Myocyte (in vitro differentiated cells): ENCODE measurements around the gene CKAP4. TPM values are rescaled to one million over a fixed set of nuclear protein-coding genes. Genes with fewer than 3 reads are reported as not detected.

Source experiments
- DNase-seq: peaks from one replicate; pipeline ENCODE4 v3.0.0-alpha.2; 2012; ENCODE audit warnings: low read depth
- total RNA-seq: library from RNA; depleted of rRNA; stranded (reverse); fragments of >200 nt; gene quantifications from 2 replicates; pipeline ENCODE4 v1.2.3, GENCODE V29; 2014

The CKAP4 gene
- total RNA-seq, 1 donor from 2014 or later = 86.8 TPM

GRCh38 chr12:106243620-106244019 lies 4.2 kb downstream of the CKAP4 start:
- no peak for DNase-seq

- DNase-seq = no peak
These were observed 7.0 kb downstream of the CKAP4 start for GRCh38 chr12:106240821-106241220.

- DNase-seq = no peak
These were observed 7.9 kb downstream of the CKAP4 start for GRCh38 chr12:106239951-106240335.

GRCh38 chr12:106239241-106239950 lies 8.4 kb downstream of the CKAP4 start:
- no peak for DNase-seq

- no peak for DNase-seq
These were observed 9.7 kb downstream of the CKAP4 start for GRCh38 chr12:106238146-106238545.

- DNase-seq = no peak
These were observed 12.1 kb downstream of the CKAP4 start for GRCh38 chr12:106235770-106236169.

- DNase-seq = no peak
These were observed 13.4 kb downstream of the CKAP4 start for GRCh38 chr12:106234449-106234848.

- DNase-seq = no peak
These were observed 14.8 kb downstream of the CKAP4 start for GRCh38 chr12:106233011-106233410.

GRCh38 chr12:106229036-106229591 lies 18.7 kb downstream of the CKAP4 start:
- DNase-seq = no peak

GRCh38 chr12:106228320-106228710 lies 19.5 kb downstream of the CKAP4 start:
- no peak for DNase-seq

GRCh38 chr12:106227641-106228319 lies 20.0 kb downstream of the CKAP4 start:
- DNase-seq = no peak

GRCh38 chr12:106226884-106227640 lies 20.8 kb downstream of the CKAP4 start:
- peak; percentile 72 for DNase-seq

- no peak for DNase-seq
These were observed 23.5 kb downstream of the CKAP4 start for GRCh38 chr12:106224355-106224706.

GRCh38 chr12:106223485-106224354 lies 24.1 kb downstream of the CKAP4 start:
- DNase-seq = peak; percentile 79

GRCh38 chr12:106220536-106220935 lies 27.3 kb downstream of the CKAP4 start:
- DNase-seq = peak; percentile 26

- no peak for DNase-seq
These were observed 28.8 kb downstream of the CKAP4 start for GRCh38 chr12:106219043-106219442.

GRCh38 chr12:106217706-106218105 lies 30.1 kb downstream of the CKAP4 start:
- DNase-seq = no peak

- DNase-seq = no peak
These were observed 33.2 kb downstream of the CKAP4 start for GRCh38 chr12:106214571-106214970.

GRCh38 chr12:106213662-106214061 lies 34.2 kb downstream of the CKAP4 start:
- no peak for DNase-seq

- no peak for DNase-seq
These were observed 35.8 kb downstream of the CKAP4 start for GRCh38 chr12:106211973-106212372.
